Neural progenitor cell (in vitro differentiated cells): ENCODE results near the gene RNF169. TPM values are rescaled to one million over a fixed set of nuclear protein-coding genes. Genes with fewer than 3 reads are reported as not detected.
"Not testable (repeated sequence)": the region's sequence is repeated elsewhere in the genome, so short reads cannot be mapped to it uniquely, and the experiment has no call there.

Experiments used
- DNase-seq: peaks from one replicate; pipeline ENCODE4 v3.0.0-alpha.2; 2016; ENCODE audit warnings: low spot score
- H2AFZ ChIP-seq: fragments of 200-600 bp; sonication (generic); replicated peaks from 2 replicates; pipeline ENCODE4 v1.6.1; 2016; ENCODE audit warnings: antibody characterized with exemption
- H3F3A ChIP-seq: fragments of 200-600 bp; sonication (generic); 2 replicates; pipeline ENCODE4 v1.6.1; 2016; ENCODE audit warnings: antibody characterized with exemption, low read depth
- H3K27ac ChIP-seq: fragments of 200-600 bp; sonication (generic); 2 replicates; pipeline ENCODE4 v1.5.1; 2016; ENCODE audit warnings: mild to moderate bottlenecking
- H3K27me3 ChIP-seq: fragments of 200-600 bp; sonication (generic); 2 replicates; pipeline ENCODE4 v1.6.1; 2016; ENCODE audit warnings: mild to moderate bottlenecking, moderate library complexity
- H3K36me3 ChIP-seq: fragments of 200-600 bp; sonication (generic); 2 replicates; pipeline ENCODE4 v1.5.1; 2016
- H3K4me1 ChIP-seq: fragments of 200-600 bp; sonication (generic); 2 replicates; pipeline ENCODE4 v1.6.1; 2016; ENCODE audit warnings: mixed run types
- H3K4me2 ChIP-seq: fragments of 200-600 bp; sonication (generic); 2 replicates; pipeline ENCODE4 v1.6.1; 2016
- H3K4me3 ChIP-seq: fragments of 200-600 bp; sonication (generic); 2 replicates; pipeline ENCODE4 v1.5.1; 2016
- H3K79me2 ChIP-seq: fragments of 200-600 bp; sonication (generic); 2 replicates; pipeline ENCODE4 v1.6.1; 2016; ENCODE audit warnings: low read depth
- H3K9ac ChIP-seq: fragments of 200-600 bp; sonication (generic); 2 replicates; pipeline ENCODE4 v1.6.1; 2016
- H3K9me3 ChIP-seq: fragments of 200-600 bp; sonication (generic); 2 replicates; pipeline ENCODE4 v1.5.1; 2016; ENCODE audit warnings: low read depth
- H4K20me1 ChIP-seq: fragments of 200-600 bp; sonication (generic); 2 replicates; pipeline ENCODE4 v1.6.1; 2016; ENCODE audit warnings: low read depth
- H3K27ac Mint-ChIP-seq: 3 replicates; pipeline ENCODE4 v1.8.0; 2021; ENCODE audit warnings: mixed read lengths
- H3K27me3 Mint-ChIP-seq: 2 replicates; pipeline ENCODE4 v1.8.0; 2022; ENCODE audit warnings: low read depth, mild to moderate bottlenecking, inconsistent platforms, moderate library complexity, mixed read lengths; ENCODE audit not compliant: insufficient read depth
- H3K36me3 Mint-ChIP-seq: 3 replicates; pipeline ENCODE4 v1.8.0; 2021; ENCODE audit warnings: mixed read lengths
- H3K4me1 Mint-ChIP-seq: 3 replicates; pipeline ENCODE4 v1.8.0; 2021; ENCODE audit warnings: mixed read lengths
- H3K4me3 Mint-ChIP-seq: 3 replicates; pipeline ENCODE4 v1.8.0; 2021; ENCODE audit warnings: mild to moderate bottlenecking, moderate library complexity, mixed read lengths
- H3K9me3 Mint-ChIP-seq: 3 replicates; pipeline ENCODE4 v1.8.0; 2020; ENCODE audit warnings: mixed read lengths
- CTCF ChIP-seq: fragments of 200-600 bp; sonication (generic); IDR thresholded peaks from 2 replicates; pipeline ENCODE4 v1.5.1; 2017; ENCODE audit warnings: antibody characterized with exemption, mild to moderate bottlenecking
- EZH2 ChIP-seq: fragments of 200-600 bp; sonication (generic); IDR thresholded peaks from 2 replicates; pipeline ENCODE4 v1.6.1; 2017; ENCODE audit warnings: antibody characterized with exemption, mild to moderate bottlenecking, moderate library complexity
- EZH2phosphoT487 ChIP-seq: fragments of 200-600 bp; sonication (generic); IDR thresholded peaks from 2 replicates; pipeline ENCODE4 v1.6.1; 2017; ENCODE audit warnings: antibody characterized with exemption
- total RNA-seq: library from RNA; depleted of rRNA; stranded (reverse); fragments of >200 nt; gene quantifications from 2 replicates; pipeline ENCODE4 v1.2.3, GENCODE V29; 2015; ENCODE audit warnings: low replicate concordance

RNF169 gene
- total RNA-seq, 1 donor from 2014 or later: 30.2 TPM

- peaks cover 27% of the 10 kb centered on the region for H3K79me2 ChIP-seq
- no peaks in the 10 kb centered on the region for H3K9me3 ChIP-seq
- H3K9ac ChIP-seq: no peak overlapping the region
- no peak overlapping the region for H3K4me3 ChIP-seq
- no peaks in the 10 kb centered on the region for H3K27me3 ChIP-seq
- no peak for TF ChIP-seq EZH2phosphoT487
- no peak for TF ChIP-seq EZH2
- TF ChIP-seq CTCF: no peak
- no peak overlapping the region for H2AFZ ChIP-seq
- DNase-seq: no peak
- no peak overlapping the region for H3K4me2 ChIP-seq
- Mint-ChIP-seq H3K27me3 (peaks cover 9% of the 10 kb centered on the region), H3K36me3 (peaks cover 11% of the 10 kb centered on the region), H3K27ac (no peak overlapping the region), H3K9me3 (no peaks in the 10 kb centered on the region), H3K4me1 (peaks cover 22% of the 10 kb centered on the region), H3K4me3 (no peak overlapping the region)
- no peaks in the 10 kb centered on the region for H3K36me3 ChIP-seq
- peaks cover 11% of the 10 kb centered on the region for H3K4me1 ChIP-seq
- H4K20me1 ChIP-seq: peaks cover 12% of the 10 kb centered on the region
- H3F3A ChIP-seq: peaks cover 4% of the 10 kb centered on the region
- no peak overlapping the region for H3K27ac ChIP-seq
Measured at GRCh38 chr11:74746868-74747267, 1.8 kb upstream of the RNF169 start.

GRCh38 chr11:74749127-74749964 lies 697 bp downstream of the RNF169 start:
- Mint-ChIP-seq H3K27ac (peak overlapping the region; percentile 85), H3K4me3 (peak overlapping the region; percentile 97), H3K4me1 (peaks cover 22% of the 10 kb centered on the region), H3K27me3 (peaks cover 9% of the 10 kb centered on the region), H3K9me3 (no peaks in the 10 kb centered on the region), H3K36me3 (peaks cover 18% of the 10 kb centered on the region)
- Histone ChIP-seq H3K4me3 (peak overlapping the region; percentile 74), H3K27ac (peak overlapping the region; percentile 67), H3K4me2 (peak overlapping the region; percentile 100), H3K36me3 (no peaks in the 10 kb centered on the region), H3K27me3 (no peaks in the 10 kb centered on the region), H3K4me1 (peaks cover 11% of the 10 kb centered on the region), H4K20me1 (peaks cover 19% of the 10 kb centered on the region), H2AFZ (peak overlapping the region; percentile 98), H3K79me2 (peaks cover 52% of the 10 kb centered on the region), H3F3A (peaks cover 4% of the 10 kb centered on the region), H3K9me3 (no peaks in the 10 kb centered on the region), H3K9ac (peak overlapping the region; percentile 77)
- peak; percentile 74 for DNase-seq
- TF ChIP-seq EZH2phosphoT487 (no peak), CTCF (no peak), EZH2 (no peak)

GRCh38 chr11:74749965-74750296 lies 1.3 kb downstream of the RNF169 start:
- peak overlapping the region; percentile 100 for H3K4me2 ChIP-seq
- peaks cover 4% of the 10 kb centered on the region for H3F3A ChIP-seq
- H3K36me3 ChIP-seq: no peaks in the 10 kb centered on the region
- H3K4me1 ChIP-seq: peaks cover 11% of the 10 kb centered on the region
- H3K79me2 ChIP-seq: peaks cover 56% of the 10 kb centered on the region
- Mint-ChIP-seq H3K4me1 (peaks cover 22% of the 10 kb centered on the region), H3K27ac (no peak overlapping the region), H3K27me3 (peaks cover 5% of the 10 kb centered on the region), H3K36me3 (peaks cover 20% of the 10 kb centered on the region), H3K4me3 (peak overlapping the region; percentile 97), H3K9me3 (no peaks in the 10 kb centered on the region)
- no peaks in the 10 kb centered on the region for H3K27me3 ChIP-seq
- H3K4me3 ChIP-seq: peak overlapping the region; percentile 74
- no peak for TF ChIP-seq EZH2
- no peak for TF ChIP-seq CTCF
- TF ChIP-seq EZH2phosphoT487: no peak
- no peak overlapping the region for H3K9ac ChIP-seq
- H4K20me1 ChIP-seq: peaks cover 19% of the 10 kb centered on the region
- H2AFZ ChIP-seq: no peak overlapping the region
- H3K9me3 ChIP-seq: no peaks in the 10 kb centered on the region
- DNase-seq: no peak
- no peak overlapping the region for H3K27ac ChIP-seq

- peaks cover 11% of the 10 kb centered on the region for H3K4me1 ChIP-seq
- not testable (repeated sequence) for H3K27ac Mint-ChIP-seq, H3F3A ChIP-seq, H3K9me3 ChIP-seq, H3K4me3 ChIP-seq, H3K27me3 Mint-ChIP-seq, H3K36me3 ChIP-seq, H2AFZ ChIP-seq, DNase-seq, H3K9me3 Mint-ChIP-seq, H3K27me3 ChIP-seq, H3K27ac ChIP-seq, H3K9ac ChIP-seq, H3K4me2 ChIP-seq
- peaks cover 20% of the 10 kb centered on the region for H3K36me3 Mint-ChIP-seq
- peaks cover 22% of the 10 kb centered on the region for H3K4me1 Mint-ChIP-seq
- H4K20me1 ChIP-seq: peaks cover 19% of the 10 kb centered on the region
- H3K4me3 Mint-ChIP-seq: peak overlapping the region; percentile 73
- peaks cover 63% of the 10 kb centered on the region for H3K79me2 ChIP-seq
Measured at GRCh38 chr11:74750598-74750997, 1.9 kb downstream of the RNF169 start.
